Nephron progenitor cell (in vitro differentiated cells): ENCODE data around the gene SPAG16.

ENCODE experiments used
- DNase-seq: peaks from one replicate; pipeline ENCODE4 v3.0.0; 2021
- H3K27ac Mint-ChIP-seq: 2 replicates; pipeline ENCODE4 v1.8.0; 2021; ENCODE audit warnings: mild to moderate bottlenecking, moderate library complexity, mixed read lengths
- H3K27me3 Mint-ChIP-seq: 2 replicates; pipeline ENCODE4 v1.8.0; 2021; ENCODE audit warnings: mild to moderate bottlenecking, low read depth, mixed read lengths; ENCODE audit not compliant: poor library complexity
- H3K36me3 Mint-ChIP-seq: 2 replicates; pipeline ENCODE4 v1.8.0; 2021; ENCODE audit warnings: low read depth, mixed read lengths
- H3K4me1 Mint-ChIP-seq: 2 replicates; pipeline ENCODE4 v1.8.0; 2021; ENCODE audit warnings: mixed read lengths
- H3K4me3 Mint-ChIP-seq: 2 replicates; pipeline ENCODE4 v1.8.0; 2021; ENCODE audit warnings: mild to moderate bottlenecking, moderate library complexity, mixed read lengths
- H3K9me3 Mint-ChIP-seq: 2 replicates; pipeline ENCODE4 v1.8.0; 2021; ENCODE audit warnings: mild to moderate bottlenecking, moderate library complexity, mixed read lengths
- CTCF ChIP-seq: fragments of 200-600 bp; sonication (generic); IDR thresholded peaks from 2 replicates; pipeline ENCODE4 v1.5.0; 2021; ENCODE audit warnings: antibody characterized with exemption

Gene SPAG16

GRCh38 chr2:214201892-214202291 is 917.6 kb downstream of the SPAG16 start:
- no peak for TF ChIP-seq CTCF
- no peak overlapping the region for H3K4me3 Mint-ChIP-seq
- H3K27ac Mint-ChIP-seq = no peak overlapping the region
- no peaks in the 10 kb centered on the region for H3K36me3 Mint-ChIP-seq
- no peaks in the 10 kb centered on the region for H3K4me1 Mint-ChIP-seq
- peaks cover 4% of the 10 kb centered on the region for H3K27me3 Mint-ChIP-seq
- no peaks in the 10 kb centered on the region for H3K9me3 Mint-ChIP-seq
- DNase-seq = no peak

- DNase-seq = no peak
- Mint-ChIP-seq H3K27ac (no peak overlapping the region), H3K4me1 (no peaks in the 10 kb centered on the region), H3K36me3 (no peaks in the 10 kb centered on the region), H3K4me3 (no peak overlapping the region), H3K27me3 (peaks cover 4% of the 10 kb centered on the region), H3K9me3 (no peaks in the 10 kb centered on the region)
- TF ChIP-seq CTCF = no peak
Observed at GRCh38 chr2:214203214-214203613, 919.0 kb downstream of the SPAG16 start.

GRCh38 chr2:214203744-214204289 is 919.6 kb downstream of the SPAG16 start:
- no peaks in the 10 kb centered on the region for H3K4me1 Mint-ChIP-seq
- no peaks in the 10 kb centered on the region for H3K9me3 Mint-ChIP-seq
- TF ChIP-seq CTCF = no peak
- H3K27me3 Mint-ChIP-seq = peaks cover 4% of the 10 kb centered on the region
- peak overlapping the region; percentile 77 for H3K27ac Mint-ChIP-seq
- no peak for DNase-seq
- no peak overlapping the region for H3K4me3 Mint-ChIP-seq
- no peaks in the 10 kb centered on the region for H3K36me3 Mint-ChIP-seq

GRCh38 chr2:214215107-214215506 is 930.8 kb downstream of the SPAG16 start:
- no peak for DNase-seq
- H3K36me3 Mint-ChIP-seq = no peaks in the 10 kb centered on the region
- H3K4me3 Mint-ChIP-seq = no peak overlapping the region
- TF ChIP-seq CTCF = no peak
- no peaks in the 10 kb centered on the region for H3K9me3 Mint-ChIP-seq
- peak overlapping the region; percentile 1 for H3K27ac Mint-ChIP-seq
- H3K4me1 Mint-ChIP-seq = no peaks in the 10 kb centered on the region
- no peaks in the 10 kb centered on the region for H3K27me3 Mint-ChIP-seq

- Mint-ChIP-seq H3K4me1 (no peaks in the 10 kb centered on the region), H3K36me3 (no peaks in the 10 kb centered on the region), H3K9me3 (no peaks in the 10 kb centered on the region), H3K27me3 (no peaks in the 10 kb centered on the region), H3K27ac (no peak overlapping the region), H3K4me3 (no peak overlapping the region)
- TF ChIP-seq CTCF = no peak
- DNase-seq = no peak
Observed at GRCh38 chr2:214217136-214217535, 932.9 kb downstream of the SPAG16 start.

- DNase-seq = no peak
- no peaks in the 10 kb centered on the region for H3K4me1 Mint-ChIP-seq
- H3K4me3 Mint-ChIP-seq = no peak overlapping the region
- H3K36me3 Mint-ChIP-seq = no peaks in the 10 kb centered on the region
- no peak for TF ChIP-seq CTCF
- no peaks in the 10 kb centered on the region for H3K9me3 Mint-ChIP-seq
- no peaks in the 10 kb centered on the region for H3K27me3 Mint-ChIP-seq
- H3K27ac Mint-ChIP-seq = no peak overlapping the region
Observed at GRCh38 chr2:214217599-214217998, 933.3 kb downstream of the SPAG16 start.
